ENCODE measurements around the gene GRHPR.
"Not testable (repeated sequence)": the region's sequence is repeated elsewhere in the genome, so short reads cannot be mapped to it uniquely, and the experiment has no call there.

Gene GRHPR

DNA sequence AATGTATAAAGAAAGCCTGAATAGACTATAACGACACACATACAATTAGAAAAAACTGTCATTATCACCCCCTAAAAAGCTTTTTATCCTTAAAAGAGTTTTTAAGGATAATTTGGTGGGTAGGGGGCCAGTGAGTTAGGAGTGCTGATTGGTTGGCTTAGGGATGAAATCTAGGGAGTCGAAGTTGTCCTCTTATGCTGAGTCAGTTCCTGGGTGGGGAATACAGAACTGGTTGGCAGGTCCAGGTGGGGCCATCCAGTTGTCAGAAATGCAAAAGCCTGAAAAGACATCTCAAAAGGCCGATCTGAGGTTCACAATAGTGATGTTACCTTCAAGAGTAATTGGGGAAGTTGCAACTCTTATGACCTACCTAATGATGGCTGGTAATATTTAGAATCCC, 29.1 kb downstream of the GRHPR start:
- DNase-seq: no peak

DNA sequence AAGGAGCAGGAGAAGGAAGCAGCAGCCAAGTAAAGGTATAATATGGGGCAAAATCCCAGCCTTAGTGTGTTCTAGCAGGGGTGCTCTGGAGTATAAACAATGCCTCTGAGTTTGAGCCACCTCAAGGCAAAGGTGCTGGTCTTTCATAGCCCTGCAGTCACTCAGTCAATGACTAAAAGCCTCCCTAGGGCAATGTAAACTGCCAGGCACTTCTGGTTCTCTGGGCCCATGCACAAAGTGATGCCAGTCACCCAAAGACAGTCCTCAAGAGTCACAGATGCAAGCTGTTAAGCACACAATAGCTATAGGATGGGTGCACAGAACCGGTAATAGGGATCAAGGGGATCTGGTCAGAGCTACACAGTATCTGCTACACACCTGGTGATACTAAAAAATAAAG, 30.1 kb downstream of the GRHPR start:
- no peak for DNase-seq

DNA sequence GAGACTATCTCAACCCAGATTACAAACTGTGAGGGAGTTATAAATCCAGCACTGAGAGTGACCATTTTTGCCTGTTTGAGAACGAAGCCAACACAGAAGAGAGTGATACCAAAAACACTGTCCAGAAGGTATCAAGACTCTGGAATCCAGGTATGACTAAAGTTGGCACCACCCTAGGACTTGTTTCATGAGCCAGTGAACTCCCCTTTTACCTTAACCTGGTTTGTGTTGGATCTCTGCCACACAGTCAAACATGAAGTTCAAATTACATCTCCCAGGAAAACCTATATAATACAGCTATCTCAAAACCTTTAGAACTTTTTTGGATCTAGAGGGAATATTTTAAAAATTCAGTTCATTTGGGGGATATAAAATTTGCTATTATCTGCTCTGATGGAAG, 31.3 kb downstream of the GRHPR start:
- DNase-seq: no peak

DNA sequence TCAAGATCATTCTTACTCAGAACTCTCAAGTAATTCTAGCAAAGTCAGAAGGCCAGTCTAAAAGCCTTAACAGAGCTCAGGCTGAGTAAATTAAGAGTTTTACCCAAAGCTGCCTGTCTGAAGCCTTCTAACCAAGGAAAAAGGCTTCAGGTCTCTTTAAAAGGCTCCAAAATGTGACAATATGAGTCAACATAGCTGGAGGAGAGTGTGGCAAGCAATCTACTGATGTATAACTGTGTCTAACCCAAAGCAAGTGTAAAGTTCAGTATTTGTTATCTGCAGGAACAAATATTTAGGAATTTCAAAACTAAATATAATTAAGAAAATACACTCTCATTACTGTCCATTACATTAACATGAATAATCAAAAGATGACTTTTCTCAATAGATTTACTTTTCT, 31.7 kb downstream of the GRHPR start:
- DNase-seq: no peak

DNA sequence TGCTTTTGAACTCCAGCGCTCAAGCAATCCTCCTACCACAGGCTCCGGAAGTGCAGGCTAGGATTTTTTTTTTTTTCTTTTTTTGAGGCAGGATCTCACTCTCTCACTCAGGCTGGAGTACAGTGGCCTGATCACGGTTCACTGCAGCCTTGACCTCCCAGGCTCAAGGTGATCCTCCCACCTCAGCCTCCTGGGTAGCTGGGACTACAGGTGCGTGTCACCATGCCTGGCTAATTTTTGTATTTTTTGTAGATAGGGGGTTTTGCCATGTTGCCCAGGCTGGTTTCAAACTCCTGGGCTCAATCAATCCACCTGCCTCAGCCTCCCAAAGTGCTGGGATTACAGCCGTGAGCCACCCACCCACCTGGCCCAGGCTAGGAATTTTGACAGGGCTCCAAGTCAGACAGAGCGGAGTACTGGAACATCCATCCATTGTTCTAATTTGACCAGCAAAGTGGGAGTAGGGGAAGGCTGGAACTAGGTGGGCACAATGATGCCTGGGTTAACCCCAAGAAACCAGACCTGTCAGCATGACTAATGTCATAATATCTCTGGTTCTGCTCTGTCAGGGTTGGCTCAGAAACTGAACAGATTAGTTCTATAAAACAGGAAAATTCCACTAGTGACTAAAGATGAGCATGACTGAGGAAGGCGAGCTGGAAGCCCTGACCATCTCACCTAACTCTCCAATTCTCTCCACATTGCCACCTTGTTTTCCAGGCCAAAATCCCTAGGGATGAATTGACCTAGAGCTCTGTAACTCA, 33.6 kb downstream of the GRHPR start:
- DNase-seq: no peak

DNA sequence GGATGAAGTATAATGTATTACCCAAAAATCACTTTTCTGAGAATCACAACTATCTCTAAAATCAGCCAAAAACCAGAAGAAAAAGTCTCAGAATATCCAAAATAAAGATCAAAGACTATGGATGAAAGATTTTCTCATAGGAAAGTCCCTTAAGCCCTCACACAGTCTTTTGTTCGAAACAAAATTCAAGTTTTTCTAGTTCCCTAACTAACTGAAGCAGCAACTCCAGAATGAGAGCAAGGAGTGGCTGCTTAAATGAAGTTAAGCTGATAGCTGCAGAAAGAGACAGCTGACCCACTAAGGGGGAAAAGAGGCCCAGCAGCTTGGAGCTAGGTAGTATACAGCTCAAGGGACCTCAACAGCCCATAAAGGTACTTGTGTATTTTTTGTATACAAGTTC, 34.3 kb downstream of the GRHPR start:
- DNase-seq: no peak

DNA sequence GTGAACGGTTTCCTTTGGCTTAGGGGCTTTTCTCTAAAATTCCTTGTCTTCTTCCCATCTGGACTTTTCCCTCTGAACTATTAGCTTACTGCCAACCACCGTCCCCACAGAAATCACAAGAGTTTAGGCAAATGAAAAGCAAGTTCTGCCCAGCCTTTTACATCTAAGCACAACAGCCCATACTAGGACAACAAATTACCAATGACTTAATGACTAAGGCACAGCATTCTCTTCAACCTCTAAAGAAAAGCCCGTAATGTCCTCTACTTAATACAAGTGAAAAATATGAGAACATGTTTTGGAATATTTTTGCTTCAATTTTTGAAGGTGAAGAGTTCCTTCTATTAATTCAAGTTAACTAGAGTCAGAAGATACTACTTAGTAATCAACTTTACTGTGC, 41.5 kb downstream of the GRHPR start:
- no peak for DNase-seq

DNA sequence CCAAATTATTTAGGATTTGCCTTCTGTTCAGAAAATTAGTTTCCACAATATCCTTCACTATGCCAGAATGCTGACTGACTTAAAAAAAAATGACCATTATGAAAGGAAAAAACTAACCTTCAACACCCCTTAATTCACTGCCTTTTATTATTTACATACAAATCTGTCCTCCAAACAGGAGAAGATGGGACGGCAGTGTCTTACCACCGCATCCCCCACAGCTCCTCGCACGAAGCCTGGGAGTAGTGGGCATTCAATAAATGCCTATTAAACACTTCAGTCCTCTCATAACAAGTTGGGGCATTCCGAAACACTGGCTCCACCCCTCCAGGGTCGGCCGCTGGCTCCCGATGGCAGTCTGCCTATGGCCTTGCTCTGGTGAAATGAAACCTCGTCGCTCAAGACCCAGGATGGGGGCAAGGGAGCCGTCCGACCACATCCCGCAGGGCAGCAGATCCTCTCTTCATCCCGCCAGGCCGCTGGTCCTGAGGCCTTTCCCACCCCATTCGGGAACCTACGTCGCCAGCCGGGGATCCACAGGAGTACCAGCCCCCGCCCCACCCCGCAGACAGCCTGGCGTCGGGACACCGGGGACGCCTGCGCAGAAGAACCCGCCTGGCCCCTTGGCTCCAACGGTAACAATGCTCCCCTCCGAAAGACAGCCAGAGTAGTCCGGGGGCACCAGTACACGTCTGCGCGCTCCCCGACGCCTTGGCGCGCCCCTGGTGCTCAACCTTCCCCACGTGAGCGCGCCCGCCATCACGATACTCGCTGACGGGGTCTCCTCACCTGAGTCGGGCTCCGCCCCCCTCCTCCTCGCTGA, 42.1 kb downstream of the GRHPR start:
- peak in 1 of 2 experiments; percentile 67 for DNase-seq

DNA sequence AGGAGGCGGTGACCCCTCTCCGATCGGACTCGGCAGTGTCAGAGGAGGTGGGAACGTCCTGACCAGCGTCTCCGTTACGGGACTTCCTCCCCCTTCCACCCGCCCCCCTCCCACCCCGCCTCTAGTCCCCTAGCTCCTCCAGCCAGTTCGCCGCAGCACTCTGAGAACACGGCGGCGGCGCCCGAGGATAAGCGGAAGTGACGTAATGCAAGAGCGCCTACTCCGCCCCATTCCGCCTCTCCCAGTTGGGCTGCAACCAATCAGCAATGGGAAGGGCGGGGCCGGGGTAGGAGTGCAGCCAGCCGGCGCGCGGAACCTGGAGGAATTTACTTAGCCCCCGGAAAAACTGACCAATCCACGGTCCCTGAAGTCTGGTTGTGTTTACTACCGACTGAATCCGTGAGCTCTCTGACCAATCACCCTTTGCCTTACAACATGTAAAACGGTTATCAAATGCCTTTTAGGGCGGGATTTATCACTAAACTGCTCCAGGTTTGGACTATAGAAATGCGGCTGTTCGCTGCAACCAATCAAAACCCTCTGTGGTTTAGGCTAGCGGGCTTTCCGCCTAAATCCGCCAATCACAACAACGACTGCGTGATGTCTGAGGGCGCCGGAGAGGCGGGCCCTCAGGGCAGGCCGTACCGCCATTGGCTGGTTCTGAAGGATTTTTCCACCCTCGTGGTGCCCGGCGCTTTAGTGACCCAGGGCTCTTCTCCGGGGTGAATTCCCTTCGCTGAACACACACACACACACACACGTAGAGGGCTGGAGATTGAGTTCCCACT, 42.9 kb downstream of the GRHPR start, which contains the start of gene ZBTB5:
ZBTB5 (minus strand) TSS at position 202 of the 788 bp plus-strand sequence. CDS start 22,899 bp downstream, outside the sequence.
- peak; percentile 99 for DNase-seq

DNA sequence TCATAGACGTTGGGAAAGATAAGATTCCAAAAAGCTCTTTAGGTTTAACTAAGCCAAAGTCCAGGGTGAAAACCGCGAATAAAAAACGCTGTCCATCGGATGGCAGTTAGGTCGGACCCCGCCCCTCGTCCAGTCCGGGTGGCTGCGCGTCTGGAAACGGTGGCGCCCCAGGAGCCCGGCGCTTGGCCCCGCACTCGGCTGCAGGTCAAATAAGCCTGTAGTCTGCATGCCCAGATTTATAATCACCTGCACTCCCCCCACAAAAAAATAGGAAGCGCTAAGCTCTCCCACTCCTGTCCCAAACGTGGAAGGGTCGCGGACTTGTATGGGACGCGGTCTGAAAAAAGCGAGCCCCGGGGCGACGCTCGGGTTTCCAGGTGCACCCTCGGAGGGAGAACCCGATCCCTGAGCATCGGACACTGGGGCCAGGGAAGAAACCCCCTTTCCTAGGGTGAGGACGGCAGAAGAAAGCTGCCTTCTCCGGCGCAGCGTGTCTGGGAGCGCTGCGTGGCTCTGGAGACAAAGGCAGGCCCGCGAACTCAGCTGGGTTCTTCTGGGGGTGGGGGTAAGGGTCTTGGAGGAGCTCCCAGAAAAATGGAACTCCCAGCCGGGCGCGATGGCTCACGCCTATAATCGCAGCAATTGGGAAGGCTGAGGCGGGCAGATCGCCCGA, 43.7 kb downstream of the GRHPR start:
- DNase-seq: peak in 1 of 2 experiments; percentile 37

DNA sequence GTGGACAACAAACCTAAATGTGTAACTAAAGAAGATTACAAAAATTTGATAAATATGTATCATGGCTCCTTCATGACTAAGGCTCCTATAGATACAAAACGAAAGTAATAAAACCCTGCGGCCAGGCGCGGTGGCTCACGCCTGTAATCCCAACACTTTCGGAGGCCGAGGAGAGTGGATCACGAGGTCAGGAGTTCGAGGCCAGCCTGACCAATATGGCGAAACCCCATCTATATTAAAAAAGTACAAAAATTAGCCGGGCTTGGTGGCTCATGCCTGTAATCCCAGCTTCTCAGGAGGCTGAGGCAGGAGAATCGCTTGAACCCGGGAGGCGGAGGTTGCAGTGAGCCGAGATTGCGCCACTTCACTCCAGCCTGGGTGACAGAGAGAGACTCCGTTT, 45.0 kb downstream of the GRHPR start:
- not testable (repeated sequence) for DNase-seq

DNA sequence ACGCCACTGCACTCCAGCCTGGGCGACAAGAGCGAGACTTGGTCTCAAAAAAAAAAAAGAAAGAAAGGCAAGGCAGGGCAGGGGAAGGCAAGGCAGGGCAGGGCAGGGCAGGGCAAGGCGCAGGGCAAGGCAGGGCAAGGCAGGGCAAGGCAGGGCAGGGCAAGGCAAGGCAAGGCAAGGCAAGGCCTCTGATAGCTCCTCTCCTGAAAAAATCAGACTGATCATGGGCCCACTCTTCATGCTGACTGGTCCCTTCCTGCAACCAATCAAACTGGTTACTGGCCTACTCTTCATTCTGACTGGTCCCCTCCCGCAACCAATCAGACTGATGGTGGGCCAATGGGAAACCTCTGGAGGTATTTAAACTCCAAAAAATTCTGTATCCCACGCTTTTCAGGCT, 46.1 kb downstream of the GRHPR start:
- DNase-seq: no peak

DNA sequence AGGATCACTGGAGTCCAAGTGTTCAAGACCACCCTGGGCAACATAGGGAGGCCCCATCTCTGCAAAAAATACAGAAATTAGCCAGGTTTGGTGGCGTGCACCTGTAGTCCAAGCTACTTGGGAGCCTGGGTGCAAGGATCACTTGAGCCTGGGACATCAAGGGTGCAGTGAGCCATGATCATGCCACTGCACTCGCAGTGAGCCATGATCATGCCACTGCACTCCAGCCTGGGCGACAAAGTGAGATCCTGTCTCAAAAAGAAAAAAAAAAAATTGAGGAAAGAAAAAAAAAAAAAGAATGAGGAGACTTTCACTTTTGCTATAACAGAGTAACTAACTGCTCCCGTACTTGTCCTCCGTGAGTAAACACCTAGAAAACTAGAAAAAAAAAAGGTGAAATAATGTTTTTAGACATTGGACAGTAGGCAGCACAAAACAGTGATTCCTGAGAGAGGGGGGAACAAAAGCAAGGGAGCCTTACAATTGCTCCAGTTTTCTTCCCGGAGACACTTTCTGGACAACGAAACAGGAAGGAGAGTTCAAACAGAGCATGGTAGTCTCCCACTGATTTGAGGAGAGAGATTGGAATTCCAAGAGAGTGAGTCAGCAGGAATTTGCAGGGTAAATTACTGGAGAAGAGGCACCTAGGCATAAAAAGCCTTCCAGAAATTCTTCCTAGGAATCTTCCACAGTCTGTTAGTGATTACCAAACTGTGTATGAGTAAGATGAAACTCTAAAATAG, 49.6 kb downstream of the GRHPR start:
- no peak for DNase-seq

DNA sequence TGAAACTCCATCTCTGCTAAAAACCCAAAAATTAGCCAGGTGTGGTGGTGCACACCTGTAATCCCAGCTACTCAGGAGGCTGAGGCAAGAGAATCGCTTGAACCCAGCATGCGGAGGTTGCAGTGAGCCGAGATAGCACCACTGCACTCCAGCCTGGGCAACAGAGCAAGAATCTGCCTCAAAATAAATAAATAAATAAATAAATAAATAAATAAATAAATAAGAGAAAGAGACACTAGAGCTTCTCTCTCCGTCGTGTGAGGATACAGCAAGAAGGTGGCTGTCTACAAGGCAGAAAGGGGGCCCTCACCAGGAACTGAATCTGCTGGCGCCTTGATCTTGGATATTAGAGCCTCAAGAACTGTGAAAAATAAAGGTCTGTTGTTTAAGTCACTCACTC, 51.5 kb downstream of the GRHPR start:
- DNase-seq: not testable (repeated sequence)

DNA sequence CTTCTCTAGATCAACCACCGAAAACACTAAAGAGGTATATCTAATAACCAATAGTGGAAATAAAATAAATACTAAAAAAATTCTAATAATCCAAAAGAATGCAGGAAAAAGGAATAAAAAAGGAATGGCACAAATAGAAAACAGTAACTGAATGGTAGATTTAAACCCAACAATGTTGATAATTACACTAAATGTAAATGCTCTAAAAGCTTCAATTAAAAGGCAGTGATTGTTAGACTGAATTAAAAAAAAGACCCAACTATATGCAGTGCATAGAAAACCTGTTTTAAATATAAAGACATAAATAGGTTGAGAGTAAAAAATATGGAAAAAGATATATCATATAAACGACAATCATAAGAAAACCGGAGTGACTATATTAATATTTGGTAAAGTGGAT, 51.9 kb downstream of the GRHPR start:
- DNase-seq: no peak

DNA sequence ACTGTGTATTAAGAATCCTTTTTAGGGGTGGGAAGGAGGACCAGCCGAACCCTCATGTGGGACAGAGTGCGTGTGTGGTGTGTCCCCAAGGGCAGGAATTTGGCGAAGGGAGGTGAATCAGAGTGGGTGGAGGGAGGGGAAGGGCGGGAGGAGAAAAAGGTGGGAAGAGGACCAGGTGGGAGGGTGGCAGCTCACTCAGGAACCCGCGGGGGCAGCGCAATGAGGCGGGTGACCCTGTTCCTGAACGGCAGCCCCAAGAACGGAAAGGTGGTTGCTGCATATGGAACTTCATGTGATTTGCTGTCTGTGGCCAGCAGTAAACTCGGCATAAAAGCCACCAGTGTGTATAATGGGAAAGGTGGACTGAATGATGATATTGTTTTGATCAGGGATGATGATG, 54.4 kb downstream of the GRHPR start:
- DNase-seq: no peak

DNA sequence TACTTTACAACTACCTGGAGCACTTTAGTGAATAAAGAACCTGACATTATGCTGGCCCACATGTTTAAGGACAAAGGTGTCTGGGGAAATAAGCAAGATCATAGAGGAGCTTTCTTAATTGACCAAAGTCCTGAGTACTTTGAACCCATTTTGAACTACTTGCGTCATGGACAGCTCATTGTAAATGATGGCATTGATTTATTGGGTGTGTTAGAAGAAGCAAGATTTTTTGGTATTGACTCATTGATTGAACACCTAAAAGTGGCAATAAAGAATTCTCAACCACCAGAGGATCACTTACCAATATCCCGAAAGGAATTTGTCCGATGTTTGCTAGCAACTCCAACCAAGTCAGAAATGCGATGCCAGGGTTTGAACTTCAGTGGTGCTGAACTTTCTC, 54.9 kb downstream of the GRHPR start:
- DNase-seq: not testable (repeated sequence)

DNA sequence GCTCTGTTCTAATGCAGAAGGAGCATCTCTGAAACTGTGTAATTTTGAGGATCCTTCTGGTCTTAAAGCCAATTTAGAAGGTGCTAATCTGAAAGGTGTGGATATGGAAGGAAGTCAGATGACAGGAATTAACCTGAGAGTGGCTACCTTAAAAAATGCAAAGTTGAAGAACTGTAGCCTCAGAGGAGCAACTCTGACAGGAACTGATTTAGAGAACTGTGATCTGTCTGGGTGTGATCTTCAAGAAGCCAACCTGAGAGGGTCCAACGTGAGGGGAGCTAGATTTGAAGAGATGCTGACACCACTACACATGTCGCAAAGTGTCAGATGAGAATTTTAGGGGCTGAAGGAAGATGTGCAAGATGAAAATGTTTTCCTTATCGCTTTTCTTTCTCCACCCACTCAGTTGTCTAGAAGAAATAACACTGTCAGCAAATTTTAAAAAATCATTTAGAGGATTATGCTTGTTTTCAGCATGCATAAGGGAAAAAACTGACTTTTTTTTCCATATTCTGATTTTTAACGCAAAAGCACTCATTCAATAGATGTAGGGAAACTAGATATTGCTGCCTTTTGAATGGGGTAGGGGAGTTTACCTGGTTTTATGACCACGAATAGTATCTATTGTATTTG, 55.6 kb downstream of the GRHPR start:
- DNase-seq: not testable (repeated sequence)

DNA sequence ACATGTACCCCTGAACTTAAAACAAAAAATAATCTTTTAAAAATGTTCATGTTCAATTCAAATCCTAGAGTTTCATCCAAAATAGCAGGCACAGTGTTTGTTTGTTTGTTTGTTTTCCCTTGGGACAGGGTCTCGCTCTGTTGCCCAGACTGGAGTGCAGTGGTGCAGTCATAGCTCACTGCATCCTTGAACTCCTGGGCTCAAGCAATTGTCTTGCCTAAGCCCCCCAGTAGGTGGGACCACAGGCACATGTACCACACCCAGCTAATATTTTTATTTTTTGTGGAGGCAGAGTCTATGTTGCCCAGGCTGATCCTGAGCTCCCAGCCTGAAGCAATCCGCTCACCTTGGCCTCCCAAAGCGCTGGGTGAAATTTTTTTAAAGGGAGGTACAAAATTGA, 58.3 kb downstream of the GRHPR start:
- no peak for DNase-seq

DNA sequence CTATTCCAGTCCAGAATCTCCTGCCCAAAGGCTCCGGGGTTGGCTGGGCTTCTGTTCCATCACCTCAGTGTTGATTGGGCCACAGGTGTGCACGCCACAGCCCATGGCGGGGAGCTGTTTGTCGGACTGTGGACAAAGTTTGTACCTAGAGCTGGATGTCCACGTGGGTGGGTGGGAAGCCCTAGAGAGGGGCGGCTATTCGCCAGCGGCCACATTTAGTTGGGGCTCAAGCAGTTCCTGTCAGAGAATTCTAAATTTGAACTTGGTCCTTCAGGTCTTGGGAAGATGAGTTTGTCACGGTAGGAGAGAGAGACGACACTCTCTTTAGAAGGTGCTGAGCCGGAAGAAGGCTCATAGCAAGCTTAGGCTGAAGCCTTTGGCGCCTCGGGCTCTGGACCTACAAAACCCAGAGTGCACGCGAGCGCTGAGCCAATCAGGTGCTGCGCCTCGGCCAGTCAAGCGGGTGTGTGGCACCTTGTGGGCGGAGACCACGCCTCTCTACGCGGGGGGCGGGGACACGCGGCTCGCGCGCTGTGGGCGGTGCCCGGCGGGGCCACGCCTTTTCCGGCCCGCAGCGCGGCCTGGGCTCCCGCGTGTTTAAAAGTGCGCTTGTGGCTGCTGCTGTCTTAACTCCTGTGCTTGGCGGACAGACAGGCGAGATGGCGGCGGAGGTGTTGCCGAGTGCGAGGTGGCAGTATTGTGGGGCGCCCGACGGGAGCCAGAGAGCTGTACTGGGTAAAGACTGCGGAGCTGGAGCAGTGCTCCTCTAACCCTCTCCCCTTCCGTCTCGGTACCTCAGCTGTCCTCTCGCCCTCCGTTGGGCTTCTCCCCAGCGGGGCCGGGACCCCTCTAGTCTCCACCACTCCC, 63.1 kb downstream of the GRHPR start, which contains the start of gene POLR1E:
POLR1E (plus strand) TSS at position 560 of the 867 bp plus-strand sequence; CDS start at position 660, 100 bp downstream.
- peak; percentile 81 to 85 for DNase-seq

All from SHP77 (cell line).